HepG2 (cell line): ENCODE results near the gene PMVK.

Source experiments
- FOXA1 ChIP-seq, 2 experiments: fragments of 450-650 bp in 1 of 2; sonication (generic) in 1 of 2; formaldehyde crosslinking in 1 of 2; IDR thresholded peaks; 2 replicates each; pipeline versions ENCODE4 v1.4.0 to v1.6.1; 2016 to 2020; ENCODE audit warnings: missing genetic modification reagents in 1 of 2
- GTF3A ChIP-seq: sonication (generic); formaldehyde crosslinking; conservative IDR thresholded peaks from 2 replicates; pipeline ENCODE4 v1.4.0; 2020; ENCODE audit warnings: mild to moderate bottlenecking, missing genetic modification reagents
- RBM22 ChIP-seq: fragments of 200-400 bp; formaldehyde crosslinking; optimal IDR thresholded peaks from 2 replicates; pipeline ENCODE3; 2017; ENCODE audit warnings: mild to moderate bottlenecking, low read length, moderate library complexity
- TF ChIP-seq, protein P1 (sequence below): sonication (generic); formaldehyde crosslinking; IDR thresholded peaks from 2 replicates; pipeline ENCODE4 v1.4.0; 2020; ENCODE audit warnings: missing genetic modification reagents

DNA sequence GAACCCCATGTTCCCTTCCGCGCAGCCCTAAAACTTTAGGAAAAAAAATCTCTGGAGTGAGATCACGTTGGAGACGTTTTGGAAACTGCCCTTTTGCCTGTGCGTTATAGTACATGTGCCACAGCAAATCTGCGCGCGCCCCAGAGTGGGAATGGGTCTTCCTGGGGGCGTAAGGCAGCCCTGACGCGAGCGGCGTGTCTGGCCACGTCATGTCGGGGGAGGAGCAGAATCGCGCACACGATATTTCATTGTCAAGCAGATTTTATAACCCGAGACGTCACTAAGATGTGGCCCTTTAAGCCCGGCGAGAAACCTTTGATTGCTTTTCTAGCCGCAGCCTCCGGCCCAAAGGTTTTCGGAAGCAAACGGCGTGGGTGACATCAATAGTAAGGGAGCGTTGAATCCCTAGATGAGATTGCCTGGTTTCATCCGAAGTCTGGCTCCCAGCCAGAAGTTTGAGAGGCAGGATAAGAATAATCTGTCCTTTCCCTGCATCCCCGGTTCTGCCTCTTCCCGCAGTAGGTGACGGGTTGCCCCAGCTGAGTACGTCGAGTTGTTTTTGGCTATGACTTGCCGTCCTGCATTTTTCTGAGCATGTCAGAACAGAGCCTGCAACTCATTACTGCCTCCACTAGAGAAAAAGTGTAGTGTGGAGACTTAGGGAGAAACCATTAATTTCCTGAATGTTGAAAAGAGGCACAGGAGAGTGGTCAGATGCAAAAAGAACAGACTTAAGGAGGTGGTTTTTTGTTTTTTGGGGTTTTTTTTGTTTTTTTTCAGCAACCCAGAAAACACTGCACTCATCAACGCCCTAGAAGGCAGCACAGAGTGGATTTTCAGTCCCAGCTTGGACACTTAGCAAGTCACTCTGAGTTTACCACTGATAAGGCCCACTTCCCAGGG is 817 bp upstream of the PMVK start:
- no peak for TF ChIP-seq FOXA1 (IDR thresholded peaks at IDR 0.05)
- TF ChIP-seq FOXA1 (CRISPR knock-in tag; IDR thresholded peaks at IDR 0.05), result no peak
- TF ChIP-seq, protein P1, sequence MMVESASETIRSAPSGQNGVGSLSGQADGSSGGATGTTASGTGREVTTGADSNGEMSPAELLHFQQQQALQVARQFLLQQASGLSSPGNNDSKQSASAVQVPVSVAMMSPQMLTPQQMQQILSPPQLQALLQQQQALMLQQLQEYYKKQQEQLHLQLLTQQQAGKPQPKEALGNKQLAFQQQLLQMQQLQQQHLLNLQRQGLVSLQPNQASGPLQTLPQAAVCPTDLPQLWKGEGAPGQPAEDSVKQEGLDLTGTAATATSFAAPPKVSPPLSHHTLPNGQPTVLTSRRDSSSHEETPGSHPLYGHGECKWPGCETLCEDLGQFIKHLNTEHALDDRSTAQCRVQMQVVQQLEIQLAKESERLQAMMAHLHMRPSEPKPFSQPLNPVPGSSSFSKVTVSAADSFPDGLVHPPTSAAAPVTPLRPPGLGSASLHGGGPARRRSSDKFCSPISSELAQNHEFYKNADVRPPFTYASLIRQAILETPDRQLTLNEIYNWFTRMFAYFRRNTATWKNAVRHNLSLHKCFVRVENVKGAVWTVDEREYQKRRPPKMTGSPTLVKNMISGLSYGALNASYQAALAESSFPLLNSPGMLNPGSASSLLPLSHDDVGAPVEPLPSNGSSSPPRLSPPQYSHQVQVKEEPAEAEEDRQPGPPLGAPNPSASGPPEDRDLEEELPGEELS (CRISPR knock-in tag), result no peak
- no peak for TF ChIP-seq GTF3A (CRISPR knock-in tag)
- no peak for TF ChIP-seq RBM22
